ENCODE data around the gene DCTN2. TPM values are rescaled to one million over a fixed set of nuclear protein-coding genes. Genes with fewer than 3 reads are reported as not detected.
"Not testable (repeated sequence)": the region's sequence is repeated elsewhere in the genome, so short reads cannot be mapped to it uniquely, and the experiment has no call there.

Gene DCTN2
- total RNA-seq, 2 donors from 2014 or later: 110 to 114 TPM

- H3K27me3 ChIP-seq (ENCODE audit: control insufficient read depth, insufficient read depth, low read length, poor library complexity, severe bottlenecking): no peaks in the 10 kb centered on the region
- no peaks in the 10 kb centered on the region for H3K9me3 Mint-ChIP-seq
- DNase-seq: no peak
- H3K4me1 ChIP-seq (ENCODE audit: control insufficient read depth, insufficient read depth, low read length): peaks cover 10% of the 10 kb centered on the region
- H3K36me3 Mint-ChIP-seq (ENCODE audit: low read depth): peaks cover 79% of the 10 kb centered on the region
- H3K27ac ChIP-seq (ENCODE audit: low read depth, low read length): no peak overlapping the region
- H3K4me1 Mint-ChIP-seq: peaks cover 37% of the 10 kb centered on the region
- 91 to 92% methylated on average over 3 of the region's 3 CpGs for WGBS, 2 experiments (ENCODE audit: insufficient coverage in 1 of 2, insufficient read length in 1 of 2)
- H3K9ac ChIP-seq (ENCODE audit: extremely low read depth, low read length, poor library complexity, severe bottlenecking): no peak overlapping the region
- H3K27ac Mint-ChIP-seq: peak overlapping the region; percentile 58
- no peak for TF ChIP-seq CTCF (conservative IDR thresholded peaks at IDR 0.05)
- no peaks in the 10 kb centered on the region for H3K27me3 Mint-ChIP-seq (ENCODE audit: insufficient read depth)
- no peak overlapping the region for H3K4me3 ChIP-seq (ENCODE audit: low read length)
- peaks cover 85% of the 10 kb centered on the region for H3K36me3 ChIP-seq (ENCODE audit: control insufficient read depth, insufficient read depth, low read length)
- H3K9me3 ChIP-seq (ENCODE audit: control insufficient read depth, low read length): no peaks in the 10 kb centered on the region
- H3K4me3 Mint-ChIP-seq: no peak overlapping the region
Observed at GRCh38 chr12:57515408-57515933, 31.5 kb downstream of the DCTN2 start.

- H3K27ac Mint-ChIP-seq: peak overlapping the region; percentile 58
- no peak for TF ChIP-seq CTCF (conservative IDR thresholded peaks at IDR 0.05)
- H3K4me1 ChIP-seq (ENCODE audit: control insufficient read depth, insufficient read depth, low read length): peaks cover 10% of the 10 kb centered on the region
- 89 to 97% methylated on average over 9 of the region's 9 CpGs for whole genome bisulfite sequencing, 2 experiments (ENCODE audit: insufficient coverage in 1 of 2, insufficient read length in 1 of 2)
- H3K4me1 Mint-ChIP-seq: peaks cover 37% of the 10 kb centered on the region
- no peak overlapping the region for H3K9ac ChIP-seq (ENCODE audit: extremely low read depth, low read length, poor library complexity, severe bottlenecking)
- DNase-seq: peak; percentile 59
- H3K27ac ChIP-seq (ENCODE audit: low read depth, low read length): no peak overlapping the region
- H3K4me3 ChIP-seq (ENCODE audit: low read length): no peak overlapping the region
- no peaks in the 10 kb centered on the region for H3K9me3 ChIP-seq (ENCODE audit: control insufficient read depth, low read length)
- H3K4me3 Mint-ChIP-seq: no peak overlapping the region
- H3K36me3 Mint-ChIP-seq (ENCODE audit: low read depth): peaks cover 81% of the 10 kb centered on the region
- H3K9me3 Mint-ChIP-seq: no peaks in the 10 kb centered on the region
- H3K27me3 ChIP-seq (ENCODE audit: control insufficient read depth, insufficient read depth, low read length, poor library complexity, severe bottlenecking): no peaks in the 10 kb centered on the region
- H3K27me3 Mint-ChIP-seq (ENCODE audit: insufficient read depth): no peaks in the 10 kb centered on the region
- peaks cover 90% of the 10 kb centered on the region for H3K36me3 ChIP-seq (ENCODE audit: control insufficient read depth, insufficient read depth, low read length)
Observed at GRCh38 chr12:57514720-57515407, 32.1 kb downstream of the DCTN2 start.

GRCh38 chr12:57514246-57514645 is 32.7 kb downstream of the DCTN2 start:
- not testable (repeated sequence) for H3K27me3 Mint-ChIP-seq (ENCODE audit: insufficient read depth); DNase-seq; H3K9me3 ChIP-seq (ENCODE audit: control insufficient read depth, low read length); H3K27ac ChIP-seq (ENCODE audit: low read depth, low read length); H3K4me3 ChIP-seq (ENCODE audit: low read length); H3K4me3 Mint-ChIP-seq; H3K9me3 Mint-ChIP-seq; H3K9ac ChIP-seq (ENCODE audit: extremely low read depth, low read length, poor library complexity, severe bottlenecking); H3K27me3 ChIP-seq (ENCODE audit: control insufficient read depth, insufficient read depth, low read length, poor library complexity, severe bottlenecking)
- peaks cover 10% of the 10 kb centered on the region for H3K4me1 ChIP-seq (ENCODE audit: control insufficient read depth, insufficient read depth, low read length)
- H3K36me3 Mint-ChIP-seq (ENCODE audit: low read depth): peaks cover 85% of the 10 kb centered on the region
- H3K36me3 ChIP-seq (ENCODE audit: control insufficient read depth, insufficient read depth, low read length): peaks cover 94% of the 10 kb centered on the region
- 96 to 97% methylated on average over 4 to 9 of the region's 9 CpGs for WGBS, 2 experiments (ENCODE audit: insufficient coverage in 1 of 2, insufficient read length in 1 of 2)
- H3K27ac Mint-ChIP-seq: peak overlapping the region; percentile 9
- peaks cover 34% of the 10 kb centered on the region for H3K4me1 Mint-ChIP-seq

GRCh38 chr12:57513677-57514076 is 33.3 kb downstream of the DCTN2 start:
- H3K4me1 Mint-ChIP-seq: peaks cover 29% of the 10 kb centered on the region
- peaks cover 95% of the 10 kb centered on the region for H3K36me3 ChIP-seq (ENCODE audit: control insufficient read depth, insufficient read depth, low read length)
- H3K4me3 Mint-ChIP-seq; H3K9ac ChIP-seq (ENCODE audit: extremely low read depth, low read length, poor library complexity, severe bottlenecking); H3K9me3 ChIP-seq (ENCODE audit: control insufficient read depth, low read length); DNase-seq; H3K9me3 Mint-ChIP-seq; H3K27ac ChIP-seq (ENCODE audit: low read depth, low read length); H3K4me3 ChIP-seq (ENCODE audit: low read length); H3K27ac Mint-ChIP-seq; H3K27me3 Mint-ChIP-seq (ENCODE audit: insufficient read depth); H3K27me3 ChIP-seq (ENCODE audit: control insufficient read depth, insufficient read depth, low read length, poor library complexity, severe bottlenecking): not testable (repeated sequence)
- H3K4me1 ChIP-seq (ENCODE audit: control insufficient read depth, insufficient read depth, low read length): peaks cover 10% of the 10 kb centered on the region
- H3K36me3 Mint-ChIP-seq (ENCODE audit: low read depth): peaks cover 87% of the 10 kb centered on the region
- 97 to 98% methylated on average over 5 to 6 of the region's 6 CpGs for WGBS, 2 experiments (ENCODE audit: insufficient coverage in 1 of 2, insufficient read length in 1 of 2)
